T follicular helper cell (primary cell): ENCODE measurements around the gene FGF23.

Source experiments
- DNase-seq: peaks from one replicate; pipeline ENCODE4 v3.0.0-alpha.2; 2020; ENCODE audit warnings: low read depth

The FGF23 gene

DNA sequence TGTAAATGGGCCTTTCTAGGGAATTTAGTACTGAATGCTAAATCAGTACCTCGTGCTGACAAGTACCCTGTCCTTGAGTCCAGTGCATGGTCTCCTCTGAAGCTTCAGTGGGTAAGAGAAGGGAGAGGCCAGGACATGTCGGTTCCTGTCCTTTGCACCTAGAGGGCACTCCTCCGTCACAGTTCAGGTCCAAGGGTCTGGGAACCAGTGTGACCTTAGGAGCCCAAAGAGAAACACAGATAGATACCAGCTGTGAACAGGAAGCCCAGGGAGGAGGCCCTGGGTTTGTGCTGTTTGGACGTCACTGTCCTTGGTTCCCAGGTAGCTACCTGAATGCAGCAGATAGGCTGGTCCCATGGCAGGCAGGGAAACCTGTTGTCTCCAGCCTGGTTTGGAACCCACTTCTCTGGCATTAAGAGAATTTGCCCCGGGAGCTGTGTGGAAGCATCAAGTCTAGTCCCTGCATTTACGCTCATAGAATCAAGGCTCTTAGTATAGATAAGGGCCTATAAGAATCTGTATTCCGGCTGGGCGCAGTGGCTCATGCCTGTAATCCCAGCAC is 3.9 kb upstream of the FGF23 start:
- DNase-seq, result no peak

DNA sequence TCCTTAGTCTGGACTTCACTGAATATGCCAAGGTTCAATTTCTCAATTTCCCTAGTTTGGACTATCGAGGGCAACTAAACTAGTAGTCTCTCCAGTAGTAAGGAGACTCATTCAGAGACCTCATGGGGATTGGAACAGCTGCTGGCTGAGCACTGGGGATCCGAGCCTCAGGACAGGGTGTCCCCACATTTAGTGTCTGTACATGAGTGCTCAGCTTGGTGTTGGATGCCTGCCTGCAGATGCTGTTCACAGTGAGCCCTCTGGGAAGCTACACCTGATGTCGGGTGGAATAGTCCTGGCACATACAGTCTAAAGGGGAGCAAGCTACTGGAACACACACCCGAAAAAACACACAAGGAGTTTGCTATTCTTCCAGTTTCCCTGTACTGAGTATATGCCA is 820 bp upstream of the FGF23 start:
- no peak for DNase-seq

DNA sequence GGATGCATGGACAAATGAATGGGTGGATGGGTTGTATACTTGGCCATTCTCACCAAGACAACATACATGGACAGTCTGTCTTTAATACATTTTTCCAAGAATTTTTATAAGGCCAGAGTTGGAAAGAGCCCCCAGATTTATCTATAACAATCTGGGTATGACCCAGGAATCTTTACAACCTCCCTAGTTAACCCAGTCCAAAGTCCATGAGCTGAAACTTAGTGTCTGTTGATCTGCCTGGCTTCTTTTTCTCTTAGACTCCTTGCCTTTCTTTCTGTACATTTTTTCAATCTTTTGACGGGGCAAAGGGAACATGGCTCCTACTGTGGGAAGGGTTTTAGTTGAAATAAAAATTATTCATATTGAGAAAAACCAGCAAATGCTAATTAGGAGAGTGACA is 740 bp downstream of the FGF23 start:
- DNase-seq, result no peak

DNA sequence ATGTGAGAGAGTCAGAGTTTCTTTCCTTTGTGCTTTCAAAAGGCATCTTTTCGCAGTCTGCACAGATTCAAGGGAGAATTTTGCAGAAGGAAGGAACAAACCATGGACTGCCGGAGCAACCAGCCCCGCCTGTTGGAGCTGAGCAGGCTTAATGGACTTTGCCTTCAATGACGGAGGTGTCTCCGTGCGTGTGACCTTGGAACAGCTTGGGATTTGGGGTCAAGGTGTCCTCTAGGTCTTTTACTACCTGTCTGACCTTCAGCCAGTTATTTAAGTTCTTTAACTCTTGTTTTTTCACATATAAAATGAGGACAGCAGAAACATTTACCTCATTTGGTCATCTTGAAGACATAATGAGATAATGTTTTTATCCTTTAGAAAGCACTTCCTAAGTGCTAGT is 4.1 kb downstream of the FGF23 start:
- no peak for DNase-seq

DNA sequence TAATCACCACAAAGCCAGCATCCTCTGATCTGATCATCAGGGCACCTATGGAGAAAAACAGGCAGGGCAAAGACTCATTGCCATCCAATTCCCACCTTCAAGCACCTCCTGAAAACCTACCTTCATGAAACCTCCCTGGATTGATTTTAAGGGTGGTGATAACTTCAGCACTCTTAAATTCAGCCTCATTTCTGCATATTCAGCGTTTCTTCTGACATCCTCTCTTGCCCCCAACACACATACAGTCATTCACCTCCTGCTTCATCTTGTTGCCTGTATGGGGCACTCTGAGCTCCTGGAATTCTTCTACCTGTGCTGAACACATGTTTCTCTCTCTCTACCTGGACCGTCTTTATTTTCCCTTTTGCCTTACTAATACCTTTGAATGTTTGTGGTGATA is 6.9 kb downstream of the FGF23 start:
- DNase-seq, result no peak

GRCh38 chr12:4370265-4370664 is 9.2 kb downstream of the FGF23 start:
- DNase-seq, result no peak

- no peak for DNase-seq
Observed at GRCh38 chr12:4369548-4369947, 10.0 kb downstream of the FGF23 start.

DNA sequence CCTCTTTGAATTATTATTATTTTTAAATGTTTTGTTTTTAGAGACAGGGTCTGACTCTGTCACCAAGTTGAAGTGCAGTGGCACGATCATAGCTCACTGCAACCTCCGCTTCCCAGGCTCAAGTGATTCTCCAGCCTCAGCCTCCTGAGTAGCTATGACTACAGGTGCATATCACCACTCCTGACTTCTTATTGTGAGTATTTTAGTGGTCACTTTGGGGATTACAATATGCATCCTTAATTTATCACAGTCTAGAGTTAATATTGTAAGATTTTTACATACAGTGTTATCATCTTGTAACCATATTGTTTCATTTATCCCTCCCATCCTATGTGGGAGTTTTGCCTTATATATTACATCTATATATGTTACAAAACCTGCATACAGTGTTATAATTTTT is 13.4 kb downstream of the FGF23 start:
- no peak for DNase-seq

DNA sequence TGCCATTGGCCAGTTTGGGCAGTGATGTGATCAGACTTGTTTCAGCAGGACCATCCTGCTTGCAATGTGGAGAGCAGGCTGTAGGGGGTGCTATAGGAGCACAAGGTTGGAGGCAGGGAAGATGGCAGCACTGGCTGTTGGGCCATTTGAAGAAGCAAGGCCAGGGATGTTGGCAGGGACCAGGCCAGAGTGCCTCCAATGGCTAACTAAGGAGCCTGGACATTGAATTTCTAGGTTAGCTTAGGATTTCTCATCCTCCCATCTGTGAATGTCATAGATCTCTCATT is 23.5 kb downstream of the FGF23 start:
- peak; percentile 25 for DNase-seq

- no peak for DNase-seq
Observed at GRCh38 chr12:4355156-4356040, 24.1 kb downstream of the FGF23 start.

GRCh38 chr12:4353785-4354208 is 25.7 kb downstream of the FGF23 start:
- peak; percentile 19 for DNase-seq

DNA sequence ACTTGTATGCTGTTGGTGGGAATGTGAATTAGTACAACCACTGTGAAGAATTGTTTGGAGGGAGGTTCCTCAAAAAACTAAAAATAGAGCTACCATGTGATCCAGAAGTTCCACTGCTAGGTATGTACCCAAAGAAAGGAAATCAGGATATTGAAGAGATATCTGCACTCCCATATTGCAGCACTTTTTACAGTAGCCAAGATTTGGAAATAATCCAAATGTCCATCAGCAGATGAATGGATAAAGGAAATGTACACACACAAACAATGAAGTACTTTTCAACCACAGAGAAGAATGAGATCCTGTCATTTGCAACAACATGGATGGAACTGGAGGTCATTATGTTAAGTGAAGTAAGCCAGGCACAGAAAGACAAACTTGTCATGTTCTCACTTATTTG is 32.6 kb downstream of the FGF23 start:
- no peak for DNase-seq

- no peak for DNase-seq
Observed at GRCh38 chr12:4331842-4332241, 47.7 kb downstream of the FGF23 start.

GRCh38 chr12:4331221-4331620 is 48.3 kb downstream of the FGF23 start:
- DNase-seq, result no peak

DNA sequence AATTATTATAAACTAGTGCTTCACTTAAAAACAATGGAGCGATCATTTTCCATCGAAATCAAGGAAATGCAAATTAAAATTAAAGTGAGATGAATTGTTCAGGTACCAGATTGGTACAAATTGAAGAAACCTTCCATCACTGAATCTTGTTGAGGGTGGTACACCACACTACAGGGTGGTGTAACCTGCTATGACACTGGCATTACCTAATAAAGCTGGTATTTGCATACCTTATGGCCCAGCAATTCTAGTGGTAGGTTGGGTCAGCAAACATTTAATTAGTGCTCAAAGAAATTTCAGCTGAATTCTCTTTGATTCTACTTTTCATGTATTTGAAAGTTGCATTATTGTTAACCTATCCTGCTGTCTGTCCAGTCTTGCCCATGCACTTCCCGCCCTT is 49.3 kb downstream of the FGF23 start:
- no peak for DNase-seq

- no peak for DNase-seq
Observed at GRCh38 chr12:4327293-4327692, 52.2 kb downstream of the FGF23 start.

DNA sequence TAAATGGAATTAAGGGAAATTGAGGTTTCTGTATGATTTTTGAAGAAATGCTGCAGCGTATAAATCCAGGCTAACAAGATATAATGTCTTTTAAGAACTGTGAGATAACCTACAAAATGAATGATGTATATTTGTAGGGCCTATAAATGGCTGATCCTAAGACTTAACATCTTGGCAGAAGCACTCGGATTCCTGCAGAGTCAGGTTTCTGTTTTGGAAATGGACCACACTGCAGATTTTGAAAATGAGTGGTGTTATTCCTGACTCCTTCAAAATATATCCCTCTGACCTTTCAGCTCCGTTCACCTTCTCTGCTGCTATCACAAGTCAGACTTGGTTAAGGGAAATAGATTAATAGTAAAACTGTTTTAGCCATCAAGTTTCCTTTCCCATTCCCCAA is 53.5 kb downstream of the FGF23 start:
- DNase-seq, result no peak

- DNase-seq, result no peak
Observed at GRCh38 chr12:4324366-4324765, 55.1 kb downstream of the FGF23 start.

DNA sequence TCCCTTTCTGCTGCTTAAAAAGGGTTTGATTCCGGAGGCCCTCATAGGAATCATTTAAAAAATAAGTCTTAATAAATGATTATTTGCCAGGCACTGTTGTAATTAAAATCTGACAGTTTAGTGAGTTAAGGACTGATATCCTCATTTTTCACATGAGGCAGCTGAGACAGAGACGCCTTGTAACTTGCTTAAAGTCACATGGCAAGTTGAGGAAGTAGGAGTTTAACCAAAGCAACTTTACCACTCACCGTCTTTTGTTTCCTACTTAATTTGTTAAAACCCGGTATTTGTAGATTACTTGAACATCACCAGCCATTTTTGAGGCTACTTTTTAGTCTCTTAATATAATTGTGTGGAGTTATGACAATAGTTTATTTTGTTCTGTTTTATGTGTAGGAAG is 56.1 kb downstream of the FGF23 start:
- DNase-seq, result no peak

DNA sequence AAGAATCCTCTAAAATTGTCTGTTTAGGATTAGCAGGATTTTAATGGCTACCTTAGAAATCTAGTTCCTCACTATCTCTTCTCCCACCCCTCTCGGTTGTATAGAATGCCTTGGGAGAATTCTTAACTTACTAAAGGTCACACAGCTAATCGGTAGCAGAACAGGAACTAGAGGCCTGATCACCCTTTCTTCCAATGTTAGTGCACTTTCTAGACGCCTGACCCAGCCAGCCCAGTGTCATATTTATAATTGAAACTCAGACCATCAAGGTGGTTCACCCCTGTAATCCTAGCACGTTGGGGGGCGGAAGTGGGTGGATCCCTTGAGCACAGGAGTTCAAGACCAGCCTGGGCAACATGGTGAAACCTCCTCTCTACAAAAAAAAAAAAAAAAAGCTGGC is 56.8 kb downstream of the FGF23 start:
- DNase-seq, result no peak

DNA sequence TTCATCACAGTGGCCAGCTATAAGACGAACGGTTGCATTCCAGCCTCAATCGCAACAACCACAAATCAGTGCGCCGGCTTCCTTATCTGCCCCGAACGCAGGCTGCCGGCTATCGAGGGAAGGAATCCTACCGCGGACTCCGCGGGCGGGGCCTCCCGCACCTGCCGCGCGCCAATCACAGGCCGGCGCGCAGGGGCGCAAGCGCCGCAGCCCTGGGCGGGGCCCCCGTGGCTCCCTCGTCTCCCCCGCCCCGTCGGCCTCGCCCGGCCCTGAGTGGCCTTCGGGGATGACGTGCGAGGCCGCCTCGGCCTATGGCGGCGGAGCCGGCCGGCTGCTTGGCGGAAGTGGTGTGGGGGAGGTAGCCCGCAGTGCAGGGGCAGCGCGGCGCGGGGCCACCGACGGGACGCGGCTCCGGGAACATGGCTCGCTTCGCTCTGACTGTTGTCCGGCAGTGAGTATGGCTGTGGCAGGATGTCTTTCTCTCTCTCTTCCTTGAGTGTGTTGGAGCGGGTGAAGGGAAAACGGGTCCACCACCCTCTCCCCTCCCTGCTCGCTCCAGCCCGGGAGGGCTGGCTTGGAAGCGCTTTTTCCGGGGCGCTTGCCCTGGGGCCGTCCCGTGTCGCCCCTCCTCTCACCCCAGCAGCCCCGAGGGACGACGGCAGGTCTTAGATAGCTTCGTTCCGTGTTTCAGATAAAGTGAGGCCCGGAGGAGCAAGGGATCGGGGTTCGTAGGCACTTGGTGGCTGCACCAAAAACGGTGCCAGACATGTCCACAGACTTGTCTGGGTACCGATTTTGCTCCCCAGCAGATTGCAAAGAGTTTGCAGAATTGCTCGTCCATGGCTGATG is 58.4 kb downstream of the FGF23 start, which contains the start of gene TIGAR:
TSS of gene TIGAR (plus strand) at position 361 of the 849 bp plus-strand sequence. CDS start at position 420, 59 bp downstream.
- peak; percentile 83 for DNase-seq

DNA sequence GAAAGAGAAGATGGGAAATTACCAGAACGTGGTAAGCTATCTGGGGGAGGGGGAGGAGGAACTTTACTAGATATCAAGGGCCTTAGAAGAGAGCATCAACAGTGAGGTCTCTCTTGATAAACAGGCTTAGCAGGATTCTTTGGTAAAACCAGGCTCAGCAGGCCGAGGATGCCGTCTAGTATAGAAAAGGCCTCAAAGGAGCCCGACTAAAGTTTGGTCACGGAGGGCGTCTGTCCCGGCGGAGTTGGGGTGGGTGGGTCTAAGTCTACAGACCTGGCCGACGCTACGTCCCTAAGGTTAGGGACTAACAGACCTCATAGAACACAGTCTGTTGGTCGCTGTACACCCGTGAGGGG is 59.0 kb downstream of the FGF23 start:
- no peak for DNase-seq
